ENCODE results near the gene MAP1B.

DNA sequence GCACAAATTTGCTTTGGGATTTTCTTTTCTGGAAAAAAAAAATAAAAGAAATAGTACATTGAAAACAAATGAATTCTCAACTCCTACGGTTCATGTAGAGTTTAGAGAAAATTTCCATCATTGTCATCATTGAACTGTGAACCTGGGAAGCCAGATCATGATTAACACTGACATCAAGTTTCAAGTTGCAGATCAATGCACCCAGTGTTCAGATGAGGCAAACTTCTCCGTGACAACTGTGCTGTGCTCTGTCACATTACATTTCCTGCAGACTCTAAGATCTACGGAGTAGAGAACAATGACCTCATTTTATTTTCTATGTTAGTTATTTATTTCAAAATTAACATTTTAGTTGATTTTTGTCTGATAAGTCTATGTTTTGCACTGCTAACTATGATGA lies 99.7 kb downstream of the MAP1B start:
- no peak for TF ChIP-seq FOXK2 (IDR thresholded peaks at IDR 0.05)
- TF ChIP-seq LEF1 (IDR thresholded peaks at IDR 0.05; ENCODE audit: borderline replicate concordance): no peak
- TF ChIP-seq SP1 (IDR thresholded peaks at IDR 0.05): no peak
- no peak for TF ChIP-seq ELF4 (IDR thresholded peaks at IDR 0.05)
- TF ChIP-seq ARNT (IDR thresholded peaks at IDR 0.05): no peak
- TF ChIP-seq HDGF (IDR thresholded peaks at IDR 0.05; ENCODE audit: borderline replicate concordance): no peak
- TF ChIP-seq PKNOX1 (IDR thresholded peaks at IDR 0.05): no peak
- TF ChIP-seq TARDBP (IDR thresholded peaks at IDR 0.05): no peak
- TF ChIP-seq BHLHE40 (IDR thresholded peaks at IDR 0.05; ENCODE audit: borderline replicate concordance): no peak
- TF ChIP-seq SUZ12 (IDR thresholded peaks at IDR 0.05): no peak
- no peak for TF ChIP-seq FOXA1 (IDR thresholded peaks at IDR 0.05)
